Neutrophil (primary cell): ENCODE results near the gene NPAS2.

Experiments used
- H3K27ac ChIP-seq: fragments of 200-600 bp; sonication (generic); 2 replicates; pipeline ENCODE4 v1.5.1; 2016; ENCODE audit warnings: mild to moderate bottlenecking, moderate library complexity
- H3K27me3 ChIP-seq: fragments of 200-600 bp; sonication (generic); 2 replicates; pipeline ENCODE4 v1.6.0; 2016; ENCODE audit warnings: mild to moderate bottlenecking
- H3K36me3 ChIP-seq: fragments of 200-600 bp; sonication (generic); 2 replicates; pipeline ENCODE4 v1.5.1; 2017
- H3K4me1 ChIP-seq, 2 experiments: fragments of 200-600 bp in 1 of 2; sonication (generic) in 1 of 2; 1 replicate in 1 of 2; 2 replicates in 1 of 2; pipeline versions ENCODE4 v1.5.1 to v1.6.1; 2013 to 2016; ENCODE audit warnings: low read depth in 1 of 2, low read length in 1 of 2, mild to moderate bottlenecking in 1 of 2, moderate library complexity in 1 of 2; ENCODE audit not compliant: control insufficient read depth in 1 of 2, insufficient read depth in 1 of 2
- H3K4me3 ChIP-seq, 2 experiments: fragments of 200-600 bp in 1 of 2; sonication (generic) in 1 of 2; 1 replicate in 1 of 2; 2 replicates in 1 of 2; pipeline ENCODE4 v1.5.1; 2013 to 2016; ENCODE audit warnings: low read depth in 1 of 2, low read length in 1 of 2, mild to moderate bottlenecking in 1 of 2, moderate library complexity in 1 of 2
- H3K9me3 ChIP-seq: fragments of 200-600 bp; sonication (generic); 2 replicates; pipeline ENCODE4 v1.5.1; 2016
- CTCF ChIP-seq: fragments of 200-600 bp; sonication (generic); IDR thresholded peaks from 2 replicates; pipeline ENCODE4 v1.5.1; 2016; ENCODE audit warnings: antibody characterized with exemption

The NPAS2 gene

GRCh38 chr2:100819370-100820272 lies at the start of gene NPAS2:
Gene NPAS2 (plus strand): TSS chr2:100820139. CDS start chr2:100904755, 84,616 bp downstream.
- no peak within 1 kb of the TSS for H3K27ac ChIP-seq
- H3K4me1 ChIP-seq, result no peaks in the 10 kb centered on the region
- no peak for TF ChIP-seq CTCF
- H3K36me3 ChIP-seq, result no peaks in the 10 kb centered on the region
- no peaks in the 10 kb centered on the region for H3K9me3 ChIP-seq
- H3K4me3 ChIP-seq, result no peak within 1 kb of the TSS
- H3K27me3 ChIP-seq, result peaks cover 99% of the 10 kb centered on the region

GRCh38 chr2:100771125-100771524 lies 48.8 kb upstream of the NPAS2 start:
- no peaks in the 10 kb centered on the region for H3K9me3 ChIP-seq
- TF ChIP-seq CTCF, result no peak

GRCh38 chr2:100773538-100773937 lies 46.4 kb upstream of the NPAS2 start:
- H3K36me3 ChIP-seq, result no peaks in the 10 kb centered on the region
- no peaks in the 10 kb centered on the region for H3K9me3 ChIP-seq
- no peak overlapping the region for H3K4me3 ChIP-seq
- H3K27ac ChIP-seq, result no peak overlapping the region
- TF ChIP-seq CTCF, result no peak
- no peaks in the 10 kb centered on the region for H3K4me1 ChIP-seq
- peaks cover 26% of the 10 kb centered on the region for H3K27me3 ChIP-seq

More at GRCh38 chr2:100771125-100771524, 48.8 kb upstream of the NPAS2 start:
- Histone ChIP-seq H3K36me3 (no peaks in the 10 kb centered on the region), H3K4me3 (no peak overlapping the region), H3K27ac (no peak overlapping the region), H3K27me3 (peaks cover 48% of the 10 kb centered on the region), H3K4me1 (no peaks in the 10 kb centered on the region)

- Histone ChIP-seq H3K4me1 (peaks cover 6 to 7% of the 10 kb centered on the region in 2 experiments), H3K36me3 (no peaks in the 10 kb centered on the region), H3K27ac (no peak overlapping the region), H3K27me3 (peaks cover 23% of the 10 kb centered on the region), H3K9me3 (no peaks in the 10 kb centered on the region), H3K4me3 (no peak overlapping the region)
- no peak for TF ChIP-seq CTCF
These were observed 43.5 kb upstream of the NPAS2 start for GRCh38 chr2:100776445-100776844.

GRCh38 chr2:100778637-100779450 lies 41.1 kb upstream of the NPAS2 start:
- no peaks in the 10 kb centered on the region for H3K36me3 ChIP-seq
- H3K27ac ChIP-seq, result no peak overlapping the region
- H3K4me3 ChIP-seq, result no peak overlapping the region
- TF ChIP-seq CTCF, result no peak
- no peaks in the 10 kb centered on the region for H3K9me3 ChIP-seq
- H3K4me1 ChIP-seq, result peaks cover 6 to 7% of the 10 kb centered on the region in 2 experiments
- peaks cover 20% of the 10 kb centered on the region for H3K27me3 ChIP-seq
